K562 (cell line): ENCODE results near the gene FGF2. TPM values are rescaled to one million over a fixed set of nuclear protein-coding genes. Genes with fewer than 3 reads are reported as not detected.
"Not testable (repeated sequence)": the region's sequence is repeated elsewhere in the genome, so short reads cannot be mapped to it uniquely, and the experiment has no call there.

Source experiments
- ATAC-seq: fragments of 200-7000 bp; cut with Tn5 transposase; 3 replicates; pipeline ENCODE4 v1.9.1; 2020; ENCODE audit warnings: moderate library complexity
- BruUV-seq: library from RNA; stranded (reverse); fragments of 400-500 nt; replicated peaks from 2 replicates; lab custom pipeline; 2021; lab: Mats Ljungman, UMichigan
- CTCF ChIA-PET: fragments of 300-600 bp; formaldehyde crosslinking; extraction: SDS; loops from one replicate; lab custom pipeline; 2021; ENCODE audit warnings: low intra/inter-chr PET ratio; lab: Yijun Ruan, JAX
- POLR2A ChIA-PET: fragments of 300-600, 350-650 bp; sonication (Branson Sonifier 250); formaldehyde crosslinking; extraction: SDS; loops from one replicate; lab custom pipeline; 2021; ENCODE audit warnings: antibody characterized with exemption, inconsistent platforms; lab: Yijun Ruan, JAX
- DNase-seq, 4 experiments: peaks; one replicate each; pipeline versions ENCODE4 v3.0.0 to v3.0.0-alpha.2; 2011 to 2018; ENCODE audit warnings: low spot score in 3 of 4, mixed read lengths in 3 of 4; ENCODE audit errors: extremely low read depth in 1 of 4
- FAIRE-seq: peaks from 2 replicates; lab custom pipeline; 2011; peaks lifted over from hg19 to GRCh38; lab: Jason Lieb, UNC
- H2AFZ ChIP-seq: 2 replicates; pipeline ENCODE4 v1.6.0; 2011; ENCODE audit warnings: low read depth, low read length, control low read depth, inconsistent platforms
- H3K27ac ChIP-seq: fragments of 200-600 bp; 3 replicates; pipeline ENCODE4 v1.8.0; 2011; ENCODE audit warnings: low read depth, mild to moderate bottlenecking, control low read depth, inconsistent platforms, low read length, moderate library complexity, mixed read lengths; ENCODE audit errors: extremely low read depth
- H3K27me3 ChIP-seq, 2 experiments: fragments of 300-600 bp in 1 of 2; 2 replicates in 1 of 2; 3 replicates in 1 of 2; pipeline versions ENCODE4 v1.6.0 to v1.8.0; 2011; ENCODE audit warnings: inconsistent platforms in 2 of 2, low read length in 2 of 2, mild to moderate bottlenecking in 1 of 2, mixed read lengths in 1 of 2, moderate library complexity in 1 of 2; ENCODE audit not compliant: control insufficient read depth in 2 of 2, insufficient read depth in 2 of 2
- H3K36me3 ChIP-seq: fragments of 300-600 bp; 3 replicates; pipeline ENCODE4 v1.8.0; 2011; ENCODE audit warnings: mild to moderate bottlenecking, low read length, inconsistent platforms; ENCODE audit not compliant: control insufficient read depth, insufficient read depth
- H3K4me1 ChIP-seq, 2 experiments: fragments of 200-600 bp in 1 of 2; replicated peaks in 1 of 2; 2 replicates in 1 of 2; 3 replicates in 1 of 2; pipeline versions ENCODE4 v1.5.1 to v1.8.0; 2011; ENCODE audit warnings: inconsistent platforms in 2 of 2, low read length in 2 of 2, mild to moderate bottlenecking in 1 of 2, mixed read lengths in 1 of 2, moderate library complexity in 1 of 2; ENCODE audit not compliant: control insufficient read depth in 2 of 2, insufficient read depth in 2 of 2
- H3K4me2 ChIP-seq: 2 replicates; pipeline ENCODE4 v1.6.1; 2011; ENCODE audit warnings: low read length, control low read depth, inconsistent platforms, mixed read lengths; ENCODE audit not compliant: insufficient read depth
- H3K4me3 ChIP-seq: fragments of 200-600 bp; sonication (generic), shearing (Covaris generic); 2 replicates; pipeline ENCODE4 v1.5.1; 2016; ENCODE audit warnings: control low read depth, inconsistent platforms
- H3K79me2 ChIP-seq: fragments of 200-600 bp; 3 replicates; pipeline ENCODE4 v1.8.0; 2011; ENCODE audit warnings: low read length, inconsistent platforms; ENCODE audit not compliant: control insufficient read depth, insufficient read depth
- H3K9ac ChIP-seq, 2 experiments: 2 replicates each; pipeline versions ENCODE4 v1.6.0 to v1.6.1; 2011; ENCODE audit warnings: low read depth in 2 of 2, low read length in 2 of 2, control low read depth in 1 of 2, inconsistent platforms in 1 of 2, mild to moderate bottlenecking in 1 of 2, mixed read lengths in 1 of 2; ENCODE audit not compliant: insufficient read depth in 1 of 2
- H3K9me1 ChIP-seq: one replicate; pipeline ENCODE4 v1.6.0; 2011; ENCODE audit warnings: inconsistent platforms, mild to moderate bottlenecking, low read length, moderate library complexity; ENCODE audit not compliant: control insufficient read depth, insufficient read depth
- H3K9me3 ChIP-seq: replicated peaks from 2 replicates; pipeline ENCODE4 v1.5.1; 2011; ENCODE audit warnings: low read depth, low read length, inconsistent platforms; ENCODE audit not compliant: control insufficient read depth, insufficient read depth
- H4K20me1 ChIP-seq: replicated peaks from 2 replicates; pipeline ENCODE4 v1.6.1; 2011; ENCODE audit warnings: low read length, inconsistent platforms, mixed read lengths; ENCODE audit not compliant: control insufficient read depth, insufficient read depth
- FOXJ2 ChIP-seq: fragments of 200-800 bp; sonication (Bioruptor generic); IDR thresholded peaks from 2 replicates; pipeline ENCODE4 v1.6.1; 2016; ENCODE audit warnings: missing genetic modification characterization, missing compliant biosample characterization
- KAT2B ChIP-seq: IDR thresholded peaks from one replicate; pipeline ENCODE4 v1.6.1; 2012; ENCODE audit warnings: low read depth, mild to moderate bottlenecking, control low read depth, inconsistent platforms, low read length, moderate library complexity
- SIX5 ChIP-seq, 2 experiments: IDR thresholded peaks; 2 replicates each; pipeline ENCODE4 v1.6.1; 2011; ENCODE audit warnings: low read length in 2 of 2, borderline replicate concordance in 1 of 2, low read depth in 1 of 2, mild to moderate bottlenecking in 1 of 2, moderate library complexity in 1 of 2; ENCODE audit not compliant: insufficient read depth in 1 of 2
- ZFP1 ChIP-seq: fragments of 450-650 bp; formaldehyde crosslinking; IDR thresholded peaks from 2 replicates; pipeline ENCODE4 v1.4.0; 2020; ENCODE audit warnings: mild to moderate bottlenecking, mixed read lengths
- ZNF551 ChIP-seq: fragments of 250-450 bp; sonication (Bioruptor Pico); IDR thresholded peaks from 2 replicates; pipeline ENCODE4 v1.5.0; 2021; ENCODE audit warnings: mild to moderate bottlenecking, moderate library complexity
- ZNF77 ChIP-seq: fragments of 250-450 bp; sonication (Bioruptor Pico); IDR thresholded peaks from 2 replicates; pipeline ENCODE4 v1.5.0; 2020
- WGBS: fragments of 100-300 bp; shearing (Covaris generic); methylation state at CpG from one replicate; pipeline ENCODE4 v1.1.6; 2016; ENCODE audit warnings: low coverage, mixed read lengths; ENCODE audit not compliant: insufficient coverage; ENCODE audit errors: missing lambda C conversion rate; 5-methylcytosine and 5-hydroxymethylcytosine counted together
- in situ Hi-C: fragments of 300-500 bp; cut with MboI; formaldehyde crosslinking; loops from 4 replicates; pipeline ENCODE4 v1.15.0; 2018; ENCODE audit warnings: inconsistent platforms, mixed read lengths
- intact Hi-C: fragments of 100-400 bp; cut with micrococcal nuclease; formaldehyde crosslinking; loops from 2 replicates; pipeline ENCODE4 v1.14.2; 2022
- polyA plus RNA-seq, 8 experiments: library from polyadenylated mRNA; depleted of rRNA in 4 of 8; stranded (reverse) in 5 of 8; unstranded in 3 of 8; fragments of >200 nt; fragmentation: Nextera tagmentation in 2 of 8; fragmentation: Illumina TruSeq in 1 of 8; extraction: Ambion mirVana in 2 of 8; extraction: Trizol in 1 of 8; gene quantifications; 2 replicates each; pipeline versions ENCODE4 v1.2.1 to v1.2.3, GENCODE V29; 2011 to 2014; ENCODE audit warnings: inconsistent platforms in 1 of 8, missing spikeins in 1 of 8
- total RNA-seq, 7 experiments: library from RNA; depleted of rRNA in 6 of 7; stranded (reverse); fragments of >200 nt in 6 of 7; fragmentation: Illumina TruSeq in 2 of 7; extraction: Trizol in 2 of 7; gene quantifications; 2 replicates each; pipeline versions ENCODE4 v1.2.1 to v1.2.3, GENCODE V29; 2011 to 2021; ENCODE audit warnings: low replicate concordance in 1 of 7

Gene FGF2
- total and polyA plus RNA-seq, 9 of the 15 experiments (the other 6 are each of a cell fraction or from before 2014, with no cell fraction given), result 2.5 to 19.4 (median 9.2) TPM

- TF ChIP-seq ZFP1 (CRISPR knock-in tag) (no peak), FOXJ2 (tag) (no peak)
Measured at GRCh38 chr4:122845760-122846159, 19.1 kb downstream of the FGF2 start (continued).

GRCh38 chr4:122847931-122848330, 21.3 kb downstream of the FGF2 start:
- H3K27ac ChIP-seq, result no peak overlapping the region
- no peaks in the 10 kb centered on the region for H3K9me3 ChIP-seq
- no peaks in the 10 kb centered on the region for H3K9me1 ChIP-seq
- no peak overlapping the region for H3K9ac ChIP-seq
- H3K27me3 ChIP-seq, result no peaks in the 10 kb centered on the region
- H2AFZ ChIP-seq, result no peak overlapping the region
- ChIA-PET POLR2A (interaction anchor here (0.6 to 0.7 kb wide), 2 partner anchors 285 to 1131 kb away, joined by 3 read pairs; no protein-coding TSS in a partner anchor), CTCF (no interaction called here)
- no peak overlapping the region for H3K4me2 ChIP-seq
- H4K20me1 ChIP-seq, result no peaks in the 10 kb centered on the region
- intact Hi-C loops (no loop called here), in situ Hi-C loops (no loop called here)
- no peak for DNase-seq
- no peak for FAIRE-seq
- H3K4me1 ChIP-seq, result peaks cover 0 to 2% of the 10 kb centered on the region in 2 experiments; a peak in 2 of 5 replicates
- BruUV-seq, result no TSS peak
- peaks cover 5% of the 10 kb centered on the region; the same call in 2 of the 3 replicates for H3K36me3 ChIP-seq
- peaks cover 8% of the 10 kb centered on the region; the same call in 1 of the 3 replicates for H3K79me2 ChIP-seq
- WGBS, result 50% methylated on average over 1 of the region's 1 CpG
- TF ChIP-seq SIX5 (IDR thresholded peaks at IDR 0.05; ENCODE audit: borderline replicate concordance in 1 of 2, insufficient read depth in 1 of 2, low read depth in 1 of 2, low read length in 2 of 2) (no peak), ZNF77 (no peak), KAT2B (no peak), ZNF551 (CRISPR knock-in tag) (no peak)
- no peak overlapping the region for H3K4me3 ChIP-seq
- ATAC-seq, result no peak

- FAIRE-seq, H3K9me3 ChIP-seq, H3K9me1 ChIP-seq, H3K4me3 ChIP-seq, BruUV-seq, H2AFZ ChIP-seq, H3K9ac ChIP-seq, H3K79me2 ChIP-seq, DNase-seq, H3K36me3 ChIP-seq, ATAC-seq, H3K27me3 ChIP-seq, H3K27ac ChIP-seq, POLR2A ChIA-PET, H3K4me1 ChIP-seq, H4K20me1 ChIP-seq, H3K4me2 ChIP-seq, intact Hi-C loops, in situ Hi-C loops, CTCF ChIA-PET: not testable (repeated sequence)
- WGBS, result 97% methylated on average over 3 of the region's 3 CpGs
Measured at GRCh38 chr4:122849789-122850188, 23.2 kb downstream of the FGF2 start.
